Colon (tissue), 2 donors: ENCODE results near the gene CRB3.

Source experiments
- FAIRE-seq: peaks from 2 replicates; lab custom pipeline; 2012; peaks lifted over from hg19 to GRCh38; lab: Jason Lieb, UNC
- donor health status: control.
- donor health status: control.

CRB3 gene

DNA sequence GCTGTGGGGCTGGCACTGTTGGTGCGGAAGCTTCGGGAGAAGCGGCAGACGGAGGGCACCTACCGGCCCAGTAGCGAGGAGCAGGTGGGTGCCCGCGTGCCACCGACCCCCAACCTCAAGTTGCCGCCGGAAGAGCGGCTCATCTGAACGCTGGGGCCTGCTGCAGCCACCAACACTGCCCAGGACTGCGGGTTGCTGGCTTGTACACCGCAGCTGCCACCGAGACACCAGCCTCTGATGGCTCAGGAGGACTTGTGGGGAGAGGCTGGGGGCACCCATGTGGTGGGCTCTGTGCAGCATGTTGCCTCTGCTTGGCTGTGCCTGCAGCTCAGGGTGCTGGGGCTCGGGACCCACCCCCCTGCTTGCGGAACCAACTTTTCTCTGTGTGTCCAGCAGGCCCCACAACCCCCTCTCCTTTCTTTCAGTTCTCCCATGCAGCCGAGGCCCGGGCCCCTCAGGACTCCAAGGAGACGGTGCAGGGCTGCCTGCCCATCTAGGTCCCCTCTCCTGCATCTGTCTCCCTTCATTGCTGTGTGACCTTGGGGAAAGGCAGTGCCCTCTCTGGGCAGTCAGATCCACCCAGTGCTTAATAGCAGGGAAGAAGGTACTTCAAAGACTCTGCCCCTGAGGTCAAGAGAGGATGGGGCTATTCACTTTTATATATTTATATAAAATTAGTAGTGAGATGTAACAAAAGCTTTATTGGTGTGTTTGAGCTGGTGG, 2.6 kb downstream of the CRB3 start:
- FAIRE-seq = no peak

- FAIRE-seq = no peak
Observed at GRCh38 chr19:6467384-6467783, 3.3 kb downstream of the CRB3 start.

GRCh38 chr19:6470173-6470572, 6.1 kb downstream of the CRB3 start:
- FAIRE-seq = no peak

DNA sequence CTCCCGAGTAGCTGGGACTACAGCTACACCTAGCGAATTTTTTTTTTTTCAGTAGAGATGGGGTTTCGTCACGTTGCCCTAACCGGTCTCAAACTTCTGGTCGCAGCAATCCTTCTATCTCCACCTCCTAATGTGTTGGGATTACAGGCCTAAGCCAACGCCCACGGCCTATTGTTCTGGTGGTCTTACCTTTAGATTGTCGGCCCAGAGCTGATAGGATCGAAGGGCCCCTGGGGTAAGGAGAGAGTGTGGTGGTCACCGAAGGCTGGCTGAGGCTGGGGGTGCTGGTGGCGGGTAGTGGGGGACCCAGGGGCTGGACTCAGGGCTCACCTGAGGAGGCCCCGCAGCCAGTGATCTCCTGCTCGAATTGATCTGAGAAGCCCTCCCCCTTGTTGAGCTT, 7.0 kb downstream of the CRB3 start:
- no peak for FAIRE-seq

- FAIRE-seq = no peak
Observed at GRCh38 chr19:6472713-6473112, 8.6 kb downstream of the CRB3 start.

DNA sequence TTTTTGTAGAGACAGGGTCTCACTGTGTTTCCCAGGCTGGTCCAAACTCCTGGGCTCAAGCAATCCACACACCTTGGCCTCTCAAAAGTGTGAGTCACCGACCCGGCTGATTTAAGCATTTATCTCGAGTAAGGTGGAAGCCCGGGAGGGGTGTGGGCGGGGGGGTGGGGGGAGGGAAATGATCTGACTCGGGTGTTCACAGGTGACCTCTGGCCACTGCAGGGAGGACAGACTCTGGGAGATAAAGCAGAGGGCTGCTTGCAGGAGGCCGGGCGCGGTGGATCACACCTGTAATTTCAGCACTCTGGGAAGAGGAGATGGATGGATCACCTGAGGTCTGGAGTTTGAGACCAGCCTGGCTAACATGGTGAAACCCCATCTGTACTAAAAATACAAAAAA, 9.6 kb downstream of the CRB3 start:
- FAIRE-seq = no peak

GRCh38 chr19:6475321-6476108, 11.4 kb downstream of the CRB3 start:
- no peak for FAIRE-seq

DNA sequence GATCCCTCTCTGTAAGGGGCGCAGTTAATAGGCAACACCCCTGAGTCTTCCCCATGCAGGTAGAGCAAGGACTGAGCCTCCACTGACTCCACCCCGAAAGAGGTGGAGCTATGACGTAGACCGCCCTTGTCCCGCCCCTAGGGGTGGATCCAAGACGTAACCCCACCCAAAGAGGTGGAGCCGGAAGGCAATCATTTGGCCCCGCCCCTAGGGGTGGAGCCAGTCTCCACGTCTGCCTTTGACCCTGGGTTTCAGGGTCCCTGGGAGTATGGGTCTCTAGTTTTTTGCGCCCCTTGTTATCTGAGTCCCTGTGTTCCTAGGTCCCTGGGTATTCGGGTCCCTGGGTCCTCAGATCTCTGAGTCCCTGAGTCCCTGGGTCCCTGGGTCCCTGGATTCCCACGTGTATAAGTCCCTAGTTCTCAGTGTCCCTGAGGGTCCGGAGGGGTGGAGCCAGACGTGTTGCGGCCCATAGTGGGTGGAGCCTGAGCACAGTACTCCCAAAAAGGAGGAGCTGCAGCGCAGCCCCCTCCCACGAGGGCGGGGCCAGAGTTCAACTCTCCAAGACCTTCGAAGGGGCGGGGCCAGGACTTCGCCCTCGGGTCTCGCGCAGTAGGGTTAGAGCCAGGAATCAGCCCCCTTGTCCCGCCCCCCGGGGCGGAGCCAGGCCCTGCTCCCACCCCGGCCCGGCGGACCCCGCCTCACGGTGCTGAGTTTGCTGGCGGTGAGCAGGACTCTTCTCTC, 12.3 kb downstream of the CRB3 start:
- FAIRE-seq = no peak

DNA sequence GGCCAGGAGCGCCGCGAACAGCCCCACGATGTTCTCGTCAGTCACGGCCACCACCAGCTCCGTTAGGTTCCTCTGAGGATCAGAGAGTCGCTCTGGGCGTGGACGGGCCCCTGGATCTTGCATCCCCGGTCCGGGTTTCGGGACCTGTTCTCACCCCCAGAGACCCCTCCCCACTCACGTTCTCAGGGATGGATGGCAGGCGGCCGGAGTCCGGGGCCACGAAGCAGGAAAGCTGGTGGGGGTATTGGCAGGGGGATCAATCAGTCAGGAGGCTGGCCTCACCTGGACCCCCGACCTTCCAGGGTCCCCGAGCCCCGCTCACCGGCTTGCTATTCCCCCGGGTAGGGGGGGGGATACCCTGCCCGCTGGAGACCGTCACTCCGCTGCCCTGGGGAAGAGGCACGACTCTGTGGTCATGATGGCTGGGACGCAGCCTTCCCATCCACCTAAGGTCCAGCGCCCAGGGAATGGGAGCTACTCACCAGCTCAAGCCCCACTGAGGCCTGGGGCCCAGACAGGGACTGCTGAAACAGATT, 12.9 kb downstream of the CRB3 start:
- FAIRE-seq = no peak

GRCh38 chr19:6478815-6479214, 14.7 kb downstream of the CRB3 start:
- FAIRE-seq = no peak

DNA sequence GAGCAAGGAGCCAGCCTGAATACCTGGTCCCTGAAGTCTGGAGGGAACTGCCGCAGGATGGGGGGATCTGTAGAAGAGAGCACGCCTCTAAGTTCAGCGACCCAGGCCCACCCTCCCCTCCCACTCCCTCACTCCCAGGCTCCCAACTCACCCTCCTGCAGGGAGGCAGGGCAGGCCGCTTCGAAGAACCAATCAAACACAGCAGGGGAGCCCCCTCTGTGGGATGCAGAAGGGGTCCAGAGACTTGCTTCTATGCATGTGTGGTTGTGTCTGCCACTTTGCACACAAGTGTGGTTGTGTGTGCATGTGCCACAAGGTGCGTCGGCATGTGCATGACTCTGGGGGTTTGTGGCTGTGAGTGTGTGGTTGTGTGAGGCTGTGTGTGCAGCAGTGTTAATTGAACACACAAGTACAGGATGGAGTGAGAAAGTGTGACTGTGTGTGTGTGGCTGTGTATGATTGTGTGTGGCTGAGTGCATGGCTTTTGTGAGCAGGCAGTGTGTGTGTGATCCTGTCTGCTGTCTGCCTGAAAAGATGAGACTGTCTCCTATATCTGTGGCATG, 15.8 kb downstream of the CRB3 start:
- no peak for FAIRE-seq

- no peak for FAIRE-seq
Observed at GRCh38 chr19:6480848-6481415, 16.9 kb downstream of the CRB3 start.

- no peak for FAIRE-seq
Observed at GRCh38 chr19:6481541-6482342, 17.7 kb downstream of the CRB3 start, which contains the start of gene DENND1C. Gene DENND1C, minus strand, starts transcription at chr19:6481787. Its CDS starts 92 bp downstream, at chr19:6481695.

DNA sequence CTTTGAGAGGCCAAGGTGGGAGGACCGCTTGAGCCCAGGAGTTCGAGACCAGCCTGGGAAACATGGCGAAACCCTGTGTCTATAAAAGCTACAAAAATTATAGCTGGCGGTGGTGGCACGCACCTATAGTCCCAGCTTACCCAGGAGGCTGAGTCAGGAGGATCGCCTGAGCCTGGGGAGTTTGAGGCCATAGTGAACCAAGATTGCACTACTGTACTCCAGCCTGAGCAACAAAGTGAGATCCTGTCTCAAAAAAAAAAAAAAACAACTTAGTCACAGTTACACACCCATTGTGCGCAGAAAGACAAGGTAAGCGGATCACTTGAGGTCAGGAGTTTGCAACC, 18.2 kb downstream of the CRB3 start:
- no peak for FAIRE-seq

- FAIRE-seq = no peak
Observed at GRCh38 chr19:6483235-6483634, 19.2 kb downstream of the CRB3 start.

GRCh38 chr19:6484230-6484629, 20.2 kb downstream of the CRB3 start:
- no peak for FAIRE-seq

DNA sequence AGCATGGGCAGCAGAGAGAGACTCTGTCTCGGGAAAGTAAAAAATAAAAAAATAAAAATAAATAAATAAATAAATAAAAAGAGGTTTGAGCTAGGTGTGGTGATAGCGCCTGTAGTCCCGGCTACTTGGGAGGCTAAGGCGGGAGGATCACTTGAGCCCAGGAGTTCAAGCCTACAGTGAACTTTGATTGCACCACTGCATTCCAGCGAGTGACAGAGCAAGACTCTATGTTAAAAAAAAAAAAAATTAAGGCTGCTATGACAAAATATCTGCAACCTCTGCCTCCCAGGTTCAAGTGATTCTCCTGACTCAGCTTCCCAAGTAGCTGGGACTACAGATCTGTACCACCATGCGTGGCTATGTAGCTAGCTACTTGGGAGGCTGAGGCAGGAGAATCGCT, 20.8 kb downstream of the CRB3 start:
- no peak for FAIRE-seq

DNA sequence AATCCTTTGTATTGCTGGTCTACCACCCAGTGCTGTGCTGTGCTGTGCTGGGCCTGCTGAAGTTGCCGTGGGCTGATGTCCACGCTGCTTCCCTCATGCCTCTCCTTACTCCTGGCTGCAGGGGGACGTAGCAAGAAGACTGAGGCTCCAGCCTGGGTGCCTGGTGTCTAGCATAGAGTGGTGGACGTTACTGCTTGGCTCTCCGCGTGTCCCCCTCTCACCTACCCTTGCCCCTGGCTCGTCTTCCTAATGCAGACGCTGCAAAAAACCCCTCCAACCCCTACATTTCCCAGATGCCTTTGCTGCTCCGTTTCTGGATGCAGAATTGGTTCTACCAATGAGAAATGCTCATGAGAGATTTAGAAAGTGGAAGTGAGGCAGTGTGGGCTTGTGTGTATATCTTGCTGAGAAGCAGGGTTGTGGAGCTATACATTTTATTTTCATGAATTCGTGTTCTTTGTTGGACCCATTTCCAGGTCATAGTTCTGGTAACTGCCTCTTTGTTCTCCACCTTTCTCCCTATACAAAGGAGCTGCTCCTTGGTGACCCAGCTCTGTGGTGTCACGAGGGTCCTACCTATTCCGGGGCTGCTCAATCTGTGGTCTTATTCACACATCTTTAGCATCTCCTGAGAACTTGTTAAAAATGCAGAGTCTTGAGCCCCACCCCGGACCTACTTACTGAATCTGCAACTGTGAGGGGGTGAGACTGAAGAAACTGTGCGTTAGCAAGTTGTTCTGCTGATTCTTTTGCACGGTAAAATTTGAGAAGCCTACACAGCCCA, 25.4 kb downstream of the CRB3 start:
- FAIRE-seq = no peak

GRCh38 chr19:6490134-6490533, 26.1 kb downstream of the CRB3 start:
- no peak for FAIRE-seq

DNA sequence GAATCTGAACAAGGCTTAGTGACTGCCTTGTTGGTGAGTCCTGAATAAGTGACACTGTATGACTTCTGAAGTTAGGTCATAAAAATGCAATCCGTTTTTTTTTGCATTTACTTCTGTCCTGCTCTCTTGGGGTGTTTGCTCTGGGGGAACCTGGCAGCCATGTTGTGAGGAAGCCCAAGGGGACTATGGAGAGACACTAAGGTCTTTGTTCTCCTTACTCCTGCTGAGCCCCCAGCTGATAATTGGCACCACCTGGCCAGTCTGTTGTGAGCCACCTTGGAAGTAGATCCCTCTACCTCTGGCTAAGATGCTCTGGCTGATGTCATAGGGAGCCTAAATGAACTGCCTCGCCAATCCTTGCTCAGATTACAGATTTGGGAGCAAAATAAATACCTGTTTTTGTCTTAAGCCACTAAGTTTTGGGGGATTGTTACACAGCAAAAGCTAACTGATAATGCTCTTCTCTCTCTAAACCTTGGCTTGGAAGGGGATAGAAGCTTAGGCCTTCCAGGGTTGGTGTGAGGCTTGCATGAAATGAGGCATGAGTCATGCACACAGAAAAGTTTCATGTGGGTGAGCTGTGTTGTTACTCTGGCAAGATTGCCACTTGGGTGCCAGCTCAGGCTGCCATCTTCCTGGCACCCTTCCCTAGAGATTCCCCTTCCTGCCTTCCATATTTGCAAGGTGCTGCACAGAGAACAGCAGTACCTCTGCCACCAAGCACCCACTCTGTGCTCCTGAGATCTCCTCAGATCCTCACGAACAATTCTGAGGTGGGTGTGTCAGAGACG, 27.9 kb downstream of the CRB3 start:
- no peak for FAIRE-seq
